GM19099 (cell line): ENCODE measurements around the gene TAS1R1.

Source experiments
- POLR2A ChIP-seq: IDR thresholded peaks from 3 replicates; pipeline ENCODE4 v1.6.1; 2011; ENCODE audit warnings: low read depth; ENCODE audit not compliant: insufficient read length; ENCODE audit errors: extremely low read depth

The TAS1R1 gene

GRCh38 chr1:6578624-6579373, 23.7 kb downstream of the TAS1R1 start:
- TF ChIP-seq POLR2A: no peak

- peak; percentile 96 for TF ChIP-seq POLR2A
Observed at GRCh38 chr1:6579374-6580118, 24.4 kb downstream of the TAS1R1 start, which contains the start of gene ZBTB48. Gene ZBTB48, plus strand, starts transcription at chr1:6579994. Its CDS starts 616 bp downstream, at chr1:6580610.

GRCh38 chr1:6580119-6580592, 25.0 kb downstream of the TAS1R1 start:
- TF ChIP-seq POLR2A: no peak

DNA sequence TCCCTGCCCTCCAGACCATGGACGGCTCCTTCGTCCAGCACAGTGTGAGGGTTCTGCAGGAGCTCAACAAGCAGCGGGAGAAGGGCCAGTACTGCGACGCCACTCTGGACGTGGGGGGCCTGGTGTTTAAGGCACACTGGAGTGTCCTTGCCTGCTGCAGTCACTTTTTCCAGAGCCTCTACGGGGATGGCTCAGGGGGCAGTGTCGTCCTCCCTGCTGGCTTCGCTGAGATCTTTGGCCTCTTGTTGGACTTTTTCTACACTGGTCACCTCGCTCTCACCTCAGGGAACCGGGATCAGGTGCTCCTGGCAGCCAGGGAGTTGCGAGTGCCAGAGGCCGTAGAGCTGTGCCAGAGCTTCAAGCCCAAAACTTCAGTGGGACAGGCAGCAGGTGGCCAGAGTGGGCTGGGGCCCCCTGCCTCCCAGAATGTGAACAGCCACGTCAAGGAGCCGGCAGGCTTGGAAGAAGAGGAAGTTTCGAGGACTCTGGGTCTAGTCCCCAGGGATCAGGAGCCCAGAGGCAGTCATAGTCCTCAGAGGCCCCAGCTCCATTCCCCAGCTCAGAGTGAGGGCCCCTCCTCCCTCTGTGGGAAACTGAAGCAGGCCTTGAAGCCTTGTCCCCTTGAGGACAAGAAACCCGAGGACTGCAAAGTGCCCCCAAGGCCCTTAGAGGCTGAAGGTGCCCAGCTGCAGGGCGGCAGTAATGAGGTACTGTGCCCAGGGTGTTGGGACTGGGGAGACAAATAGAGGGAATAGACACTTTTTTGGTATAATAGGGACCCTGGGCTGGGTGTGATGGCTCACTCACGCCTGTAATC, 25.7 kb downstream of the TAS1R1 start:
- no peak for TF ChIP-seq POLR2A

GRCh38 chr1:6581561-6582305, 26.6 kb downstream of the TAS1R1 start:
- no peak for TF ChIP-seq POLR2A

DNA sequence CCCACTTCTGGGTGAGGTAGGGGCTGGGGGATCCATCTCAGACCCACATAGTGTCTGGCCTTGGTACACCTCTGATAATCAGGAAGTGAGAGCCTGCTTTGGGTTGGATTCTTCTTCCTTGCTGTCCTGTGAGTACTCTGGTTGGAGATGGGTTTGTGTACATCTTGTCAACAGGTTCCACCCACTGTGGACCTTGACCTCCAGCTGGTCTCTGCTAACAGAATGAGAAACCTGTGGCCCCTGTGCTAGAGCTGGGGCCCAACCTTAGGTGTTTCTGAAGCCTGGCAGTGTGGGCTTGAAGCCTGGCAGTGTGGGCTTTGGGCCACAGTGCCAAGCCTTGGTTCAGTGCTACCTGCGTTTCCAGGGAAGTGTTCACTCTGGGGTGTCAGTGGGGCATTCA, 27.3 kb downstream of the TAS1R1 start:
- TF ChIP-seq POLR2A: no peak

GRCh38 chr1:6584126-6585080, 29.3 kb downstream of the TAS1R1 start:
- TF ChIP-seq POLR2A: no peak

GRCh38 chr1:6585081-6585722, 30.1 kb downstream of the TAS1R1 start:
- no peak for TF ChIP-seq POLR2A

DNA sequence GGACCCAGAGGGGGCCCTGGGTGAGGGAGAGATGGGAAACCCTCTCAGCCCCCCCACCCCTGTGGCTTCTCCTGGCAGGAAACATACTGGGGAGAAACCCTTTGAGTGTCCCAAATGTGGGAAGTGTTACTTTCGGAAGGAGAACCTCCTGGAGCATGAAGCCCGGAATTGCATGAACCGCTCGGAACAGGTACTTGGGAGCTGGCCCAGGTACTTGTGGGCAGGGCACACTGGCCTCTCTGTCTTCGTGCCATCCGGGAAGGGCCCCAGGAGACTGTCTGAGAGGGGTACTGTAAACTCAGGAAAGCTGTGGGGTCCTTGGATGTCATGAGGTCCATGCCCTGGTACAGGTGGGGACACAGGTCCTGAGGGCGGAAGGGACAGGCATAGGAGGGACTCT, 30.7 kb downstream of the TAS1R1 start:
- TF ChIP-seq POLR2A: no peak

DNA sequence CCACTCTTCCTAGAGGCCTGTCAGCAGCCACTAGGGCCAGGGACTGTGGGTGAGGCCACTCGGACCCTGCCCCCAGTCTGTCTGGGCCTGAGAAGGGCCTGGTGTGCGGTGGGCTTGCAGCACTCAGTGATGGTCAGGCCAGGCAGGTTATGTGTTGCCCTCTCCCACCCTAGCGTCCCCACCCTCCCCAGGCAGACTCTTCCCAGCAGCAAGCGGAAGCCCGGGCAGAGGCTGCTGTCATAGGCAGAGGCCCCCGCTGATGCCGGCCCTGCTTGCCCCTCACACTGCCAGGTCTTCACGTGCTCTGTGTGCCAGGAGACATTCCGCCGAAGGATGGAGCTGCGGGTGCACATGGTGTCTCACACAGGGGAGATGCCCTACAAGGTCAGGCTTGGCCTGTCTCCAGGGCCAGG, 31.3 kb downstream of the TAS1R1 start:
- no peak for TF ChIP-seq POLR2A

GRCh38 chr1:6587261-6588005, 32.3 kb downstream of the TAS1R1 start:
- no peak for TF ChIP-seq POLR2A
